Stimulated activated CD4-positive, alpha-beta T cell treated with anti-CD3 and anti-CD28 coated beads, TNF-alpha, amount 100 ng/mL, for 24 hours (primary cell): Measurements from ENCODE around the gene RBM4B.

Experiments used
- DNase-seq, 3 experiments: peaks; one replicate each; pipeline ENCODE4 v3.0.0-alpha.2; 2020; ENCODE audit warnings: low read depth in 3 of 3

RBM4B gene

DNA sequence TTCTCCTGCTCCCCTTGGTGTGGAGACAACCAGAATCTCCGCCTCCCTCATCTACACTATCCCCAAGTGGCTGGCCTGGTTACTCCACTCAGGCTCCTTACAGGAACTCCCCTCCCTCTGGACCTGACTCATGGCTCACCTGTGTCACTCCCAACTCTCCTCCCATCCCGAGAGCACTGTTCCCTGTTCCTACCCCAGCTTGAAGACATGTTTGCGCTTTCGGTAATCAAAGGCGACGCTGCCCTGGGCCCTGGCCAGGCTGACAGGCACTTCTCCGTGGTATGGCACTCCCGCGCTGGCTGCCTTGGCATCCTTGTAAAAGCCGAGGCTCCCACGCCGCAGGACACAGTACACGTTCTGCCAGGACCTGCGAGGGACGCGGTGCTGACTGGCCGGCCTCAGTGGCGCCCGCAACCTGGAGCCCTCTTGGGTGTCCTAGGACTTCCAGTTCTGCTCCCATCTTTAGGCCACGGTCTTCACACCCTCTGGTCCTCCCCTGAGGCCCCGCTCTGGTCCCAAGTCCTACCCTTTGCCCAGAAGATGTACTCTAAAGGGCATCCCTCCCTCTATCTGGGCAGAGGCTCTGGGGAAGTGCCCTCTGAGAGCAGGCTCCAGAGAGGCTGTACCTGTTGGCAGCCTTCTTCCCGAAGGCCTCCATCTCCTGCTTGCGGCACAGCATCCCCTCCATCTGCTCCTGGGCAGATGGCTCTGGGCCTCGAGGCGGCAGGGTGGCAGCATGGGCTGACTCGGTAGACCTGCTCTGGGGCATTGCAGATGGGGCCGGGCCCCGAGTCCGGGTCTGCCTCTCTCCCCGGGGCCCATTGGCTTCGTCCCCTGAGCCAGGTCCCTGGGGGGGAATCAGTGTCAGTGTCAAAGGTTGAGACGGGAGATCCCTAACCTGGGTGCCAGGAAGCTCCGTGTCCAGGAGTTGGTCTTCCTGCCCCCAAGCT lies 9.4 kb upstream of the RBM4B start:
- DNase-seq: no peak

DNA sequence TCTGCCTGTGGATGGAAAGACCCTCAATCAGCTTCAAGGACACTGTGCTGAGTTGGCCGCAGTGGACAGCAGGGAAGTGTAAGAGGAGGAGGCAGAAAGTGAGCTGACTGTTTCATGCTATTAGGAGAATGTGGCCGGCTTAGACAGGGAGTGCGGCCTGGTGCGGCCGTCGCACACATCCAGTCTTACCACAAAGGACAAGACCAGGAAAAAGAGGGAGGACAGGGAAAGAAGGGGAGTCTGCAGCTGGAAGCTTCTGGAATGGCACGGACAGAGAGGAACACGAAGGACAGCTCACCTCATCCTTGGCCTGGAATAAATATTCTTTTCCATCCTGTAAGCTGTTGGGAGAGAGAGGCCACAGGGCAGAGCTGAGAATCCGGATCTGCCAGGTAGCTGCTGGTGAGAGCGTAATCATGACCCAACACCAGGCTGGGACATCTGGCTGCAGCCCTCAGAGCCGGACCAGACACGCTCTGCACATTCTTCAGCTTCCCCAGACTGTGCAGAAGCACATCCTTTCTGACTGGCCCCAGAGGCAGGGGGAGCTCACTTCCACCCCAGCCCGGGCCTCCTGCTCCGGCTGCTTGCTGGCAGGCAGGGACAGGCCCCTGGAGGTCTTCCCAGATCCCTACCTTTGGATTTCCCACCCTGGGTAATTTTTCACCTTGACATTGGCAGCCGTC lies 8.6 kb upstream of the RBM4B start:
- no peak for DNase-seq

- DNase-seq: no peak
Observed at GRCh38 chr11:66685276-66686099, 7.8 kb upstream of the RBM4B start.

GRCh38 chr11:66684635-66685034 lies 6.9 kb upstream of the RBM4B start:
- no peak for DNase-seq

GRCh38 chr11:66683877-66684276 lies 6.2 kb upstream of the RBM4B start:
- DNase-seq: no peak

GRCh38 chr11:66680966-66681645 lies 3.4 kb upstream of the RBM4B start:
- DNase-seq: no peak

- no peak for DNase-seq
Observed at GRCh38 chr11:66676931-66677598, 622 bp downstream of the RBM4B start.

- no peak for DNase-seq
Observed at GRCh38 chr11:66676282-66676919, 1.3 kb downstream of the RBM4B start.

- DNase-seq: no peak
Observed at GRCh38 chr11:66674964-66675602, 2.6 kb downstream of the RBM4B start.

- no peak for DNase-seq
Observed at GRCh38 chr11:66670816-66671215, 6.9 kb downstream of the RBM4B start.

DNA sequence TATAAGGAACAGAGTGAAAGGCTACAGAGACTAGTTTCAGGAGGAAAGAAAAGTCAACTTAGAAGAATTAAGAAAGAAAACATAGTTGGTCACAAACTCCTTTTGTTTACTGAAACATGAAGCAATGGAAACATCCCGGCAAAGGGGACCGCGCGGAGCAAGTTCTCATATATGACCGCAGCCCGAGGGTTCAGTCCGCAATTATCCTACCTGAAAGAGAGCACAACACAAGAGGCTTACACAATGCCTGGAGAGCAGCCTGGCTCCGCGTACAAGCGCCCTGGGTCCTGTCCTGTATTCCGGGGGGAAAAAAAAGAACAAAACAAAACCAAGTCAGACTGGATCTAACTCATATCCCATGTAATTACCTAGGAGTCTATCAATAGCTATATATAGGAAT lies 12.3 kb downstream of the RBM4B start:
- DNase-seq: no peak

DNA sequence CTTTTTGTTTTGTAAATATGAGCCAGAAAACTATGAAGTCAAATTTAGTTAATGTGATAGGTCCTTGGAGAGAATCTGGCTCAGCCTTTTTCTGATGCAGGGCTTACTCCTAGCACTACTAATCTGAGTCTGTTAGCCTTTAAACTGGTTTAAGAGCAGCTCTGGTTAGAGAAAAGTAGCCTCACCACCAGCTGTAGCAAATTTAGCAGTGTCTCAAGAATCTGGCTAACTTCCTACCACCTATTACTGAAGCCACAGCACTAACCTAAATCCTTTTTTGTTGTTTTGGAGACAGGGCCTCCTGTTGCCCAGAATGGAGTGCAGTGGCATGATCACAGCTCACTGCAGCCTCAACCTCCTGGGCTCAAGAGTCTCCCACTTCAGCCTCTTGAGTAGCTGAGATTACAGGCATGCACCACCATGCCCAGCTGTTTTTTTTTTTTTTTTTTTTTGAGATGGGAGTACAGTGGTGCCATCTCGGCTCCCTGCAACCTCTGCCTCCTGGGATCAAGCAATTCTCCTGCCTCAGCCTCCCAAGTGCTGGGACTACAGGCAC lies 13.9 kb downstream of the RBM4B start:
- DNase-seq: no peak

- DNase-seq: no peak
Observed at GRCh38 chr11:66659763-66660162, 17.9 kb downstream of the RBM4B start.

- no peak for DNase-seq
Observed at GRCh38 chr11:66653123-66653522, 24.6 kb downstream of the RBM4B start.

DNA sequence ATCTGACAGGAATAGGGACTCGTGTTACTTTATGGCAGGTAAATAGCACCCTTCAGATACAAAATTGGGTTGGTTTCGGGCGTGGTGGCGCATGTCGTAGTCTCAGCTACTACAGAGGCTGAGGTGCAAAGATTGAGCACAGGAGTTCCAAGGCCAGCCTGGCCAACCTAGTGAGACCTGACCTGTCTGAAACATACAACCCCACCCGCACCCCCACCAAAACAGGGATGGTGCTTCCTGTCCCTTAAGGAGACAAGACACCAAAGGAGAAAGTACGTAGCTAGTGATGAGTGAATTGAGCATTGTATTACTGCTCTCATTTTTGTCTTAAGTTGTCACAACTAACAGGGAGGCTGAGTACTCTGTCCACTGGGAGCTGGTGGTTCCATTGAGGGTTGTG lies 25.0 kb downstream of the RBM4B start:
- no peak for DNase-seq

GRCh38 chr11:66651016-66651415 lies 26.7 kb downstream of the RBM4B start:
- no peak for DNase-seq

DNA sequence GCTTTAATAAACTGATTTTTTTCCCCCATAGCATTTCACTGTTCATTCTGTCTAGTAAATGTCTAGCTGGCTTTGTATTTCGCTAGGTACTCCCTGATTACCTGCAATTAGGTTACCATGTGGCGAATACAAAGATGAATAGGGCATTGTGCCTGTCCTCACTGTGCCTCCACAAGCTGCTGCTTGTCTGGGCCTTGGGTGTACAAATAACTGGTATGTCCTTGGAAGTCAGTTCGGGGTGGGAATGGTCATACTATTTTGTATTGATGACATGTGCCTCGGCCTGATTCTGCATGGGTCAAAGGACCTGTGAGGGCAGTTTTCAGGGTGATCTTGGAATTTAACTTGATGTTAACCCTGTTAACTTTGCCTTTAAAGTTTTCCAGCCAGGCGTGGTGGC lies 27.8 kb downstream of the RBM4B start:
- DNase-seq: no peak

DNA sequence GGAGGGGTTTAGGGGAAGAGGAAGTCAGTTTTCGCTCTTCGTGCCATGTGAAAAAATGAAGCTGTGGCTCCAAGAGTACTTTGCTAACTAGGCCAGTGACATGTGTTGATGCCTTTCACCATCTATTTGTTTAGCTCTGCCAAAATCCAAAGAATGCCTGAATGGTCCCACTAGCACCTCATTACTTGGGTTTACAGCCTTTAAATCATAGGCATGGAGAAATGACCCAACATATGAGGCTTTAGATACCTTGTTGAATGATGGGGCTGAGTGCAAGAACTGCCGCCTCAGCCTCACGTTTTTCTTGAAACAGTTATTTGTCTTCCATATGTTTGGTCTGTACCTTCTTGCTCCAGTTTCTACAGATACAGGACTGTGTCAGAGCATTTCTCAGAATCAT lies 30.9 kb downstream of the RBM4B start:
- no peak for DNase-seq

DNA sequence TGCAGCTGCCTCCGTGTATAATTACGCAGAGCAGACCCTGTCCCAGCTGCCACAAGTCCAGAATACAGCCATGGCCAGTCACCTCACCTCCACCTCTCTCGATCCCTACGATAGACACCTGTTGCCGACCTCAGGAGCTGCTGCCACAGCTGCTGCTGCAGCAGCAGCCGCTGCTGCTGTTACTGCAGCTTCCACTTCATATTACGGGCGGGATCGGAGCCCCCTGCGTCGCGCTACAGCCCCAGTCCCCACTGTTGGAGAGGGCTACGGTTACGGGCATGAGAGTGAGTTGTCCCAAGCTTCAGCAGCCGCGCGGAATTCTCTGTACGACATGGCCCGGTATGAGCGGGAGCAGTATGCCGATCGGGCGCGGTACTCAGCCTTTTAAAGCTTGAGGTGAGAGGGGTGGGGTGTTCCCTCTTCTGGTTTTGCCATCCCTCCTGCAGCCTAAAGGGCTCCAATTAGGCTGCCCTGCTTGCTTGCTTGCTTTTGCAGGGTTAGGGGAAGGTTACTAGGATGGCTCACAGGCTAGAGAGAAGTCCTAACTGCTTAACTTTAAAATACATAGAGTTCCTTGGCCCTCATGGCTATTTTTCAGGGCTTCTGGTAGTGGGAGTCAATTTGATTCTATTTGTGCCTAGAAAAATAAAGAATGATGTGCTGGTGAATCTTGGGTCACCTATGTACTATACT lies 33.8 kb downstream of the RBM4B start:
- DNase-seq: no peak
